ENCODE data around the gene GABRA5.
"Not testable (repeated sequence)": the region's sequence is repeated elsewhere in the genome, so short reads cannot be mapped to it uniquely, and the experiment has no call there.

The GABRA5 gene

GRCh38 chr15:26879706-26880105 is 12.8 kb downstream of the GABRA5 start:
- no peak for DNase-seq

GRCh38 chr15:26882112-26882511 is 15.2 kb downstream of the GABRA5 start:
- DNase-seq, result no peak

GRCh38 chr15:26882616-26883365 is 15.9 kb downstream of the GABRA5 start:
- no peak for DNase-seq

- DNase-seq, result no peak
These were observed 16.6 kb downstream of the GABRA5 start for GRCh38 chr15:26883466-26883865.

GRCh38 chr15:26886566-26886965 is 19.7 kb downstream of the GABRA5 start:
- DNase-seq, result no peak

- no peak for DNase-seq
These were observed 21.2 kb downstream of the GABRA5 start for GRCh38 chr15:26887926-26888666.

- DNase-seq, result no peak
These were observed 21.9 kb downstream of the GABRA5 start for GRCh38 chr15:26888761-26889160.

- DNase-seq, result peak; percentile 36
These were observed 22.5 kb downstream of the GABRA5 start for GRCh38 chr15:26889298-26889898.

GRCh38 chr15:26890451-26890850 is 23.6 kb downstream of the GABRA5 start:
- no peak for DNase-seq

- no peak for DNase-seq
These were observed 24.1 kb downstream of the GABRA5 start for GRCh38 chr15:26890988-26891387.

GRCh38 chr15:26891448-26892181 is 24.8 kb downstream of the GABRA5 start:
- DNase-seq, result peak; percentile 38

GRCh38 chr15:26892182-26892518 is 25.3 kb downstream of the GABRA5 start:
- no peak for DNase-seq

GRCh38 chr15:26892678-26893077 is 25.8 kb downstream of the GABRA5 start:
- no peak for DNase-seq

GRCh38 chr15:26893351-26894065 is 26.6 kb downstream of the GABRA5 start:
- no peak for DNase-seq

GRCh38 chr15:26894181-26894580 is 27.3 kb downstream of the GABRA5 start:
- DNase-seq, result no peak

- DNase-seq, result not testable (repeated sequence)
These were observed 28.5 kb downstream of the GABRA5 start for GRCh38 chr15:26895346-26895745.

GRCh38 chr15:26899658-26900057 is 32.8 kb downstream of the GABRA5 start:
- DNase-seq, result no peak

GRCh38 chr15:26901041-26901440 is 34.2 kb downstream of the GABRA5 start:
- DNase-seq, result no peak

GRCh38 chr15:26910715-26911114 is 43.9 kb downstream of the GABRA5 start:
- no peak for DNase-seq

- DNase-seq, result no peak
These were observed 54.6 kb downstream of the GABRA5 start for GRCh38 chr15:26921433-26921832.

- DNase-seq, result no peak
These were observed 59.2 kb downstream of the GABRA5 start for GRCh38 chr15:26926081-26926480.

- no peak for DNase-seq
These were observed 61.2 kb downstream of the GABRA5 start for GRCh38 chr15:26928051-26928450.

GRCh38 chr15:26929588-26929987 is 62.7 kb downstream of the GABRA5 start:
- no peak for DNase-seq
